ENCODE measurements around the gene HMCN2. TPM values are rescaled to one million over a fixed set of nuclear protein-coding genes. Genes with fewer than 3 reads are reported as not detected.

Gene HMCN2
- total and polyA plus RNA-seq, 2 experiments from 2014 or later, result 0.50 to 0.54 TPM

DNA sequence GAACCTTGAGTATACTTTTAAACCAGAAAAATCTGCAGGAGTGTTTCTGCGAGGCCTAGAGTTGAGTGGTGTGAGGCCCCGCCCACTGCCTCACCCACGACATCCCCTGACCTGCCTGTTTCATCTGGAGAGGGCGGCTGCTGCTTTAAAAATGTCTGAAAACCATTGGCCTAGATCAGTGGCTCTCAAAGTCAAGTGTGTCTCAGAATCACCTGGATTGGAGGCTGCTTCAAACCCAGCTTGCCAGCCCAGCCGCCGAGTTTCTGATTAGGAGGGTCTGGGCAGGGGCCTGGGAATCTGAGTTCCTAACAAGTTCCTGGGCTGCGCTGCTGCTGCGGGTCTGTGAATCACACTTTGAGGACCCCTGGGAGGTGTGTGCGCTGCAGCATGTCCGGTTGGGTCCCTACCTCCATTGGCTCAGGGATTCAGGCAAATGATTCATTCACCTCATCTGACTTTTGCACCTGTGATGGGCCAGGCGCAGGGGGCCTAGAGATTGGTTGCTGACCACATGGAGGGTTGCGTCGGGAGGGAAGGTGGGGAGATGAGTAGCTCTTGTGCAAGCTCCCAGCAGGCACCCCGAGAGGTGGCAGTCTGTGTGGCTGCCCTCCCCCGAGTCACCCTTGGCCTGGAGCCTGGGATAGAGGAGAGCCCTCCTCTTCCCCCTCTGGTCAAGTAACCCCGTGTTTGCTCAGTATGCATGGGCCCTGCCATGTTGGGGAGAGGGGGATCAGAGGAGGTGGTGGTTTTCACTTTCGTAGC lies 27.6 kb upstream of the HMCN2 start:
- no peak for DNase-seq (ENCODE audit: low spot score)
- no peak overlapping the region for H3K27ac ChIP-seq
- no peak overlapping the region for H3K4me3 ChIP-seq
- H3K27me3 ChIP-seq, result no peaks in the 10 kb centered on the region
- no peak overlapping the region for H2AFZ ChIP-seq
- H3K4me2 ChIP-seq, result no peak overlapping the region
- H3K9me2 ChIP-seq (replicated peaks; ENCODE audit: insufficient read depth), result no peaks in the 10 kb centered on the region
- no peaks in the 10 kb centered on the region for H3K36me3 ChIP-seq (replicated peaks; ENCODE audit: insufficient read depth, low read depth)
- no peak for TF ChIP-seq EZH2 (IDR thresholded peaks at IDR 0.05; ENCODE audit: borderline replicate concordance)
- TF ChIP-seq, protein P1, sequence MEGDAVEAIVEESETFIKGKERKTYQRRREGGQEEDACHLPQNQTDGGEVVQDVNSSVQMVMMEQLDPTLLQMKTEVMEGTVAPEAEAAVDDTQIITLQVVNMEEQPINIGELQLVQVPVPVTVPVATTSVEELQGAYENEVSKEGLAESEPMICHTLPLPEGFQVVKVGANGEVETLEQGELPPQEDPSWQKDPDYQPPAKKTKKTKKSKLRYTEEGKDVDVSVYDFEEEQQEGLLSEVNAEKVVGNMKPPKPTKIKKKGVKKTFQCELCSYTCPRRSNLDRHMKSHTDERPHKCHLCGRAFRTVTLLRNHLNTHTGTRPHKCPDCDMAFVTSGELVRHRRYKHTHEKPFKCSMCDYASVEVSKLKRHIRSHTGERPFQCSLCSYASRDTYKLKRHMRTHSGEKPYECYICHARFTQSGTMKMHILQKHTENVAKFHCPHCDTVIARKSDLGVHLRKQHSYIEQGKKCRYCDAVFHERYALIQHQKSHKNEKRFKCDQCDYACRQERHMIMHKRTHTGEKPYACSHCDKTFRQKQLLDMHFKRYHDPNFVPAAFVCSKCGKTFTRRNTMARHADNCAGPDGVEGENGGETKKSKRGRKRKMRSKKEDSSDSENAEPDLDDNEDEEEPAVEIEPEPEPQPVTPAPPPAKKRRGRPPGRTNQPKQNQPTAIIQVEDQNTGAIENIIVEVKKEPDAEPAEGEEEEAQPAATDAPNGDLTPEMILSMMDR (IDR thresholded peaks at IDR 0.05; ENCODE audit: poor library complexity), result no peak
- no peak for TF ChIP-seq EZH2phosphoT487 (IDR thresholded peaks at IDR 0.05; ENCODE audit: low read depth, severe bottlenecking, unreplicated experiment)
- H3K9me3 ChIP-seq (ENCODE audit: low read depth), result no peaks in the 10 kb centered on the region
- no peaks in the 10 kb centered on the region for H3K79me2 ChIP-seq
- H3K4me1 ChIP-seq (ENCODE audit: insufficient read depth), result no peaks in the 10 kb centered on the region
- H4K20me1 ChIP-seq (ENCODE audit: insufficient read depth, poor library complexity, severe bottlenecking), result no peaks in the 10 kb centered on the region
- 84% methylated on average over 17 of the region's 17 CpGs for WGBS (ENCODE audit: low lambda C conversion rate, missing lambda C conversion rate)

DNA sequence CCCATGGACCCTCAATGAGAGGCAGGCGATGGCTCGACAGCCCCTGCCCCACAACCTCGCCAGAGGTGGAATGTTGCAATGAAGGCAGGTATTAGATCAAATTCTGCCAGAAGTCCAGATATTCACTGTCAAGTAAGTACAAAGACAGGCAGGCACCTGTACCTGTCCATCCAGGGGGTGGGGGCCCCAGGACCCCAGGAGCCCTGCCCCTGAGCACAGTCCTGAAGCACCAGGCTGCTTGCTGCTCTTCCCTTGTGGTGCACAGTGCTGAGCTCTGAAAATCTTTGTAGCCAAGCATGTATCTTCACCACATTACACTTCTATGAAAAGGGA lies 26.2 kb upstream of the HMCN2 start:
- WGBS (ENCODE audit: low lambda C conversion rate, missing lambda C conversion rate), result 95% methylated on average over 3 of the region's 3 CpGs
- H4K20me1 ChIP-seq (ENCODE audit: insufficient read depth, poor library complexity, severe bottlenecking), result no peaks in the 10 kb centered on the region
- H3K4me1 ChIP-seq (ENCODE audit: insufficient read depth), result no peaks in the 10 kb centered on the region
- H3K4me2 ChIP-seq, result no peak overlapping the region
- H2AFZ ChIP-seq, result no peak overlapping the region
- H3K4me3 ChIP-seq, result no peak overlapping the region
- H3K79me2 ChIP-seq, result no peaks in the 10 kb centered on the region
- no peaks in the 10 kb centered on the region for H3K9me2 ChIP-seq (replicated peaks; ENCODE audit: insufficient read depth)
- DNase-seq (ENCODE audit: low spot score), result no peak
- TF ChIP-seq, protein P1 (IDR thresholded peaks at IDR 0.05; ENCODE audit: poor library complexity), result no peak
- TF ChIP-seq EZH2phosphoT487 (IDR thresholded peaks at IDR 0.05; ENCODE audit: low read depth, severe bottlenecking, unreplicated experiment), result no peak
- no peak for TF ChIP-seq EZH2 (IDR thresholded peaks at IDR 0.05; ENCODE audit: borderline replicate concordance)
- no peaks in the 10 kb centered on the region for H3K27me3 ChIP-seq
- H3K36me3 ChIP-seq (replicated peaks; ENCODE audit: insufficient read depth, low read depth), result no peaks in the 10 kb centered on the region
- H3K9me3 ChIP-seq (ENCODE audit: low read depth), result no peaks in the 10 kb centered on the region
- H3K27ac ChIP-seq, result no peak overlapping the region

DNA sequence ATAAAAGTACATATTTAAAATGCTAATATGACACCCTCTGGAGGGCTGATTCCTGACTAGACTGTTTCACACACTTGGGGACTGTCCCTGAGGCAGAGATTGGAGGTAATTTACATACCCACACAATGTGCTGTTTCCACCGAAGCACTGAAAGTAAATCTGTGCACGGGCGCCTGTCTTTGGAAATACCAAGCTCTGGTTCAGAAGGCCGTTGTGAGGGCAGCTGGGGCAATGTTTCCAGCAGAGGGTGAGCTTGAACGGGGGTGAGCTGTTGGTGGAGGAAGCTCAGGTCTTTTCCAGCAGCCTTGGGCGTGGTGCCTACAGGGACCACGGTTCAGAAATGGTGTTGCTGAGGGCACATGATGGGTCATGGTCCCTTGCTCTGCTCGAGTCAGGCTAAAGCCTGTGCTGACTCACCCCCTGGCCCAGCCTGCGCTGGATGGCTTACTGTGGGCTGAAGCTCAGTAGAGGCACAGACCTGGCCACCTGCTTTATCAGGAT lies 25.8 kb upstream of the HMCN2 start:
- Histone ChIP-seq H3K4me3 (no peak overlapping the region), H3K9me3 (ENCODE audit: low read depth) (no peaks in the 10 kb centered on the region), H3K27ac (no peak overlapping the region), H2AFZ (no peak overlapping the region), H3K4me2 (no peak overlapping the region), H3K4me1 (ENCODE audit: insufficient read depth) (no peaks in the 10 kb centered on the region), H3K36me3 (replicated peaks; ENCODE audit: insufficient read depth, low read depth) (no peaks in the 10 kb centered on the region), H3K9me2 (replicated peaks; ENCODE audit: insufficient read depth) (no peaks in the 10 kb centered on the region), H3K79me2 (no peaks in the 10 kb centered on the region), H3K27me3 (no peaks in the 10 kb centered on the region), H4K20me1 (ENCODE audit: insufficient read depth, poor library complexity, severe bottlenecking) (no peaks in the 10 kb centered on the region)
- 65% methylated on average over 9 of the region's 9 CpGs for WGBS (ENCODE audit: low lambda C conversion rate, missing lambda C conversion rate)
- TF ChIP-seq EZH2 (IDR thresholded peaks at IDR 0.05; ENCODE audit: borderline replicate concordance) (no peak), EZH2phosphoT487 (IDR thresholded peaks at IDR 0.05; ENCODE audit: low read depth, severe bottlenecking, unreplicated experiment) (no peak)
- TF ChIP-seq, protein P1 (IDR thresholded peaks at IDR 0.05; ENCODE audit: poor library complexity), result no peak
- no peak for DNase-seq (ENCODE audit: low spot score)

Measured in hepatocyte (in vitro differentiated cells).